Fibroblast of lung (primary cell): Measurements from ENCODE around the gene ELFN1.

Source experiments
- EZH2 ChIP-seq: IDR thresholded peaks from 2 replicates; pipeline ENCODE4 v1.5.1; 2012; ENCODE audit warnings: low read length, control low read depth, mild to moderate bottlenecking; ENCODE audit errors: missing control alignments
- TF ChIP-seq, protein P1 (sequence below), 2 donors: IDR thresholded peaks in 1 of 2; conservative IDR thresholded peaks in 1 of 2; 1 replicate in 1 of 2; 2 replicates in 1 of 2; pipeline ENCODE4 v1.5.1; 2011 to 2012; ENCODE audit warnings: low read length in 2 of 2, control low read depth in 1 of 2, inconsistent platforms in 1 of 2, low read depth in 1 of 2, mild to moderate bottlenecking in 1 of 2

DNA sequence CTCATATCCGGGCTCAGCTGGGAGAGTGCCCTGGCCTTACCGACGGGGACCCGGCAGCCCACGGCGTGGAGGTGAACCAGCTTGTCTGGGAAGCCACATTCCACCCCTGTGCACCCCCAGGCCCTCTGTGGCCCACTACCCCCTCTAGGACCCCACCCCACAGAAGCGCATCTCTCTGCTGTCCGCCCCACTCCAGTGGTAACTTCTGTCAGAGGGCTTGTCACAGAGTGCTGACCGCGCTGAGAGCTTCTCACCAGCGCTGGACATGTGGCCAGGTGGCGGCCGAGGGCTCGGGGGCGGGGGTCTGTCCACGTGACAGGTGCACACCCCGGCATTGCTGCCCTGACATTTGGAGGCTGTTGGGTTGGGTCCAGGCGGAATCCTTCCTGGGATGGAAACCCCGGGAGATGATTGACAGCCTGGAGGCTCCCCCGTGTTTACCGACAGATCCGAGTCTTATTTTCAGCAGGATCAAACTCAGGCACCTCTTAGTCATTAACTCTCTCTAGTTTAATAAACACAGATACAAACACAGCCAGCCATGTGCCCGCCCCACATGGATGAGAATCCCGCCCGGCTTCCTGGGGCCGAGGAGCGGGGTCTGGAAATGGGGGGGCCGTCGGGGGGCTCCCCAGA lies 5.1 kb downstream of the ELFN1 start:
- TF ChIP-seq, protein P1, sequence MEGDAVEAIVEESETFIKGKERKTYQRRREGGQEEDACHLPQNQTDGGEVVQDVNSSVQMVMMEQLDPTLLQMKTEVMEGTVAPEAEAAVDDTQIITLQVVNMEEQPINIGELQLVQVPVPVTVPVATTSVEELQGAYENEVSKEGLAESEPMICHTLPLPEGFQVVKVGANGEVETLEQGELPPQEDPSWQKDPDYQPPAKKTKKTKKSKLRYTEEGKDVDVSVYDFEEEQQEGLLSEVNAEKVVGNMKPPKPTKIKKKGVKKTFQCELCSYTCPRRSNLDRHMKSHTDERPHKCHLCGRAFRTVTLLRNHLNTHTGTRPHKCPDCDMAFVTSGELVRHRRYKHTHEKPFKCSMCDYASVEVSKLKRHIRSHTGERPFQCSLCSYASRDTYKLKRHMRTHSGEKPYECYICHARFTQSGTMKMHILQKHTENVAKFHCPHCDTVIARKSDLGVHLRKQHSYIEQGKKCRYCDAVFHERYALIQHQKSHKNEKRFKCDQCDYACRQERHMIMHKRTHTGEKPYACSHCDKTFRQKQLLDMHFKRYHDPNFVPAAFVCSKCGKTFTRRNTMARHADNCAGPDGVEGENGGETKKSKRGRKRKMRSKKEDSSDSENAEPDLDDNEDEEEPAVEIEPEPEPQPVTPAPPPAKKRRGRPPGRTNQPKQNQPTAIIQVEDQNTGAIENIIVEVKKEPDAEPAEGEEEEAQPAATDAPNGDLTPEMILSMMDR (conservative IDR thresholded peaks at IDR 0.05 in 1 of 2, IDR thresholded peaks at IDR 0.05 in 1 of 2; ENCODE audit: low read depth in 1 of 2, low read length in 2 of 2) = no peak
- no peak for TF ChIP-seq EZH2
